Measurements from ENCODE around the gene CACNA1B. TPM values are rescaled to one million over a fixed set of nuclear protein-coding genes. Genes with fewer than 3 reads are reported as not detected.
"Not testable (repeated sequence)": the region's sequence is repeated elsewhere in the genome, so short reads cannot be mapped to it uniquely, and the experiment has no call there.

CACNA1B gene
- polyA plus RNA-seq, 4 donors, result under 0.01 to 0.91 (median 0.18) TPM; not detected in 1

DNA sequence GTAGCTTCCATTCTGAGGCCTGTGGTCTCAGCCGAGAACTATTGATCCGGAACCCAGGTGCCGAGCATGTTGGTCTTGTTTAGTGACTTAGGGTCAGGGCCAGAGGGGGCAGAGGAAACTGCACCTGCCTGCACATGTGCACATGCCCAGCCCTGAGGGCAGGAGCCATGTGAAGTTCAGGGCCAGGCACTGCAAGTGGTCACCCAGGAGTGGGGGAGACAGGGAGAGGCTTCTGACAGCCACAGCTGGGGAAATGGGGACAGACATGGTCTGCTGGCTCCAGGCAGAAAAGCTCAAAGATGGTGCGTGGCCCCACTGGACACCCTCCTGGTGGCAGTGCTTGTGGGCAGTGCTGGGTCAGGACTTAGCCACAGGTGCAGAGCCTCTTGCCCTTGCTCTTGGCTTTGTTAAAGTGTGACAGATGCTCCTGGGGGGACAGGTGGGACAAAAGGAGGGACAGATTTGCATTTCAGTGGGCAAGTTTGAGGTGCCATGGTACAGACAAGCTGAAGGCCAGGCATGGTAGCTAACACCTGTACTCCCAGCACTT is 134.4 kb downstream of the CACNA1B start:
- no peak overlapping the region for H3K27ac ChIP-seq (ENCODE audit: low read depth in 1 of 3, low read length in 2 of 3)
- H3K27me3 ChIP-seq (ENCODE audit: control insufficient read depth in 3 of 3, insufficient read depth in 3 of 3, low read length in 3 of 3), result peaks cover 0 to 4% (median 0%) of the 10 kb centered on the region in 3 donors
- 69 to 84% (median 73%) methylated on average over 4 of the region's 4 CpGs for WGBS, 3 donors
- no peak overlapping the region for H3K4me3 ChIP-seq (ENCODE audit: low read depth in 1 of 3, low read length in 3 of 3)
- no peaks in the 10 kb centered on the region for H3K9me3 ChIP-seq (ENCODE audit: control insufficient read depth in 2 of 2, insufficient read depth in 1 of 2, low read depth in 1 of 2, low read length in 1 of 2)
- DNase-seq (no peak), FAIRE-seq (no peak)
- no peaks in the 10 kb centered on the region for H3K36me3 ChIP-seq (ENCODE audit: control insufficient read depth in 3 of 3, insufficient read depth in 2 of 3, low read depth in 1 of 3, low read length in 3 of 3)
- H3K4me1 ChIP-seq (ENCODE audit: control insufficient read depth in 3 of 3, insufficient read depth in 2 of 3, low read depth in 1 of 3, low read length in 2 of 3), result no peaks in the 10 kb centered on the region

DNA sequence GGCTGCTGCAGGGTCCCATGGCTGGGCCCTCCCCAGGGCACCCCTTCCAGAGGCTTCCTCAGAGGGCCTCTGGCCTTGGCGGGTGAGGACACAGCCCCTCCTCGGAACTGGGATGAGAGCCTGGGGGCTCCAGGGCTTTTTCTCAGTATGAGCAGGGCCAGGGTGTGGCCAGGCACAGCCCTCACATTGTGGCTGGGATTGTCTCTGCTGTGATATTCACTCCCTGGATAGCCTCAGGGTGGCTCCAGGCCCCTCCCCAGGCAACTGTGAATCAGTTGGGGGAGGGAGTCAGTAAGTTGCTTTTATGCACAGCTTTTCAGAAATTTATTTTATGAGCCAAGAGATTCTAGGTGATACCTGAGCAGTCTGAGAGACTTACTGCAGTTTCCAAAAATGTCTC is 135.7 kb downstream of the CACNA1B start:
- Histone ChIP-seq H3K36me3 (ENCODE audit: control insufficient read depth in 3 of 3, insufficient read depth in 2 of 3, low read depth in 1 of 3, low read length in 3 of 3) (no peaks in the 10 kb centered on the region), H3K9me3 (ENCODE audit: control insufficient read depth in 2 of 2, insufficient read depth in 1 of 2, low read depth in 1 of 2, low read length in 1 of 2) (no peaks in the 10 kb centered on the region), H3K27me3 (ENCODE audit: control insufficient read depth in 3 of 3, insufficient read depth in 3 of 3, low read length in 3 of 3) (peaks cover 0 to 4% (median 0%) of the 10 kb centered on the region in 3 donors), H3K4me3 (ENCODE audit: low read depth in 1 of 3, low read length in 3 of 3) (no peak overlapping the region), H3K4me1 (ENCODE audit: control insufficient read depth in 3 of 3, insufficient read depth in 2 of 3, low read depth in 1 of 3, low read length in 2 of 3) (no peaks in the 10 kb centered on the region), H3K27ac (ENCODE audit: low read depth in 1 of 3, low read length in 2 of 3) (no peak overlapping the region)
- DNase-seq (no peak), FAIRE-seq (no peak)
- 71 to 93% (median 71%) methylated on average over 1 to 2 of the region's 2 CpGs for WGBS, 3 donors

DNA sequence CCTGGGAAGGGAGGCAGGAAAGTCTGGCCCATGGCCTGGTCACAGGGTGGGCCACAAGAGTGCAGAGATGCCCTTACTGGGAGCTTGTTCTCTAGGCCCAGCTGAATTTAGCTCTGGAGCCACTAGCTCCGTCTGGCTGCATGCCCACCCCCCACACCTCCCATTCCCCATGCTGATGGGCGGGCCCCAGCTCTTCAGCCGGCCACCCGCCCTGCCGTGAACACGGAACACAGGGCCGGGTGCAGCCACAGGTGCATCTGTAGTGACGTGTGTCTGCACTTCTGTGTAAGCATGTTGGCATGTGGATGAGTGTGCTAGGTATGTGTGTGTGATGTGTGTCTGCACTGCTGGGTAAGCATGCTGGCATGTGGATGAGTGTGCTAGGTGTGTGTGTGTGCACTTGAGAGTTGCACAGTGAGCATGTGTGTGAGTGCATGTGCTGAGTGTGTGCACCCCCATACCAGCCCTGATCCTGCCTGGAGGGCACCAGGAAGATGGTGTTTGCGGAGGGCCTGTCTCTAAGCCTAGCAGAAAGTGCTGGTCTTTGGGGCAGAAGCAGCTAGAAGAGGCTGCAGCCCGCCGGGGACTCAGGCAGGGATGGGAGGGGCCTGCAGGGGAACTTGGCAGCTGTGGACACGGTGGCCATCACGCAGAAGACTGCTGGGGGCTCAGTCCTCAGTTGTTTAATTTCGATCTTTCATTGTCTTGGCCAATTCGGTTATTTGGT is 136.4 kb downstream of the CACNA1B start:
- H3K27ac ChIP-seq (ENCODE audit: low read depth in 1 of 3, low read length in 2 of 3), result no peak overlapping the region
- DNase-seq (no peak), FAIRE-seq (no peak)
- H3K36me3 ChIP-seq (ENCODE audit: control insufficient read depth in 3 of 3, insufficient read depth in 2 of 3, low read depth in 1 of 3, low read length in 3 of 3), result no peaks in the 10 kb centered on the region
- no peaks in the 10 kb centered on the region for H3K4me1 ChIP-seq (ENCODE audit: control insufficient read depth in 3 of 3, insufficient read depth in 2 of 3, low read depth in 1 of 3, low read length in 2 of 3)
- no peak overlapping the region for H3K4me3 ChIP-seq (ENCODE audit: low read depth in 1 of 3, low read length in 3 of 3)
- no peaks in the 10 kb centered on the region for H3K9me3 ChIP-seq (ENCODE audit: control insufficient read depth in 2 of 2, insufficient read depth in 1 of 2, low read depth in 1 of 2, low read length in 1 of 2)
- peaks cover 0 to 4% (median 0%) of the 10 kb centered on the region in 3 donors for H3K27me3 ChIP-seq (ENCODE audit: control insufficient read depth in 3 of 3, insufficient read depth in 3 of 3, low read length in 3 of 3)
- 64 to 77% (median 72%) methylated on average over 15 of the region's 15 CpGs for WGBS, 3 donors

DNA sequence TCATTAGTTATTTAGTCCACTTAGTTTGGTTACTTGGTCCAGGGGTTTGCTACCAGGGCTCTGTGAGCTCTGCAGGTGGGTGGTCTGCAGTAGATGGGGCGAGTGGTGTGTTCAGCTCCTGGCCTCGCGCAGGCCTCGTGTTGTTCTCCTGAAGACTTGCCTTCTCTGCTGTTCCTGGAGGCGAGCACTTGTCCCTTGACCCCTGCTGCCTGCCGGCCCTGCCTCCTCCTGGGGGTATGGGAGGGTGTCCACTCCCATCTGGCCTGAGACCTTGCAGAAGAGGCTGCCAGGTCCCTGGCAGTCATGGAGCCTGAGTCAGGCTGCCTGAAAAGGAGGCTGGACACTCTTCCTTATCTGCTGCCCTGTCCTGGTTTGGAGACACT is 137.0 kb downstream of the CACNA1B start:
- Histone ChIP-seq H3K4me3 (ENCODE audit: low read depth in 1 of 3, low read length in 3 of 3) (no peak overlapping the region), H3K9me3 (ENCODE audit: control insufficient read depth in 2 of 2, insufficient read depth in 1 of 2, low read depth in 1 of 2, low read length in 1 of 2) (no peaks in the 10 kb centered on the region), H3K36me3 (ENCODE audit: control insufficient read depth in 3 of 3, insufficient read depth in 2 of 3, low read depth in 1 of 3, low read length in 3 of 3) (no peaks in the 10 kb centered on the region), H3K27ac (ENCODE audit: low read depth in 1 of 3, low read length in 2 of 3) (no peak overlapping the region), H3K4me1 (ENCODE audit: control insufficient read depth in 3 of 3, insufficient read depth in 2 of 3, low read depth in 1 of 3, low read length in 2 of 3) (no peaks in the 10 kb centered on the region), H3K27me3 (ENCODE audit: control insufficient read depth in 3 of 3, insufficient read depth in 3 of 3, low read length in 3 of 3) (peaks cover 0 to 4% (median 0%) of the 10 kb centered on the region in 3 donors)
- no peak for FAIRE-seq
- no peak for DNase-seq
- WGBS, 3 donors, result 79 to 81% (median 79%) methylated on average over 6 of the region's 6 CpGs

DNA sequence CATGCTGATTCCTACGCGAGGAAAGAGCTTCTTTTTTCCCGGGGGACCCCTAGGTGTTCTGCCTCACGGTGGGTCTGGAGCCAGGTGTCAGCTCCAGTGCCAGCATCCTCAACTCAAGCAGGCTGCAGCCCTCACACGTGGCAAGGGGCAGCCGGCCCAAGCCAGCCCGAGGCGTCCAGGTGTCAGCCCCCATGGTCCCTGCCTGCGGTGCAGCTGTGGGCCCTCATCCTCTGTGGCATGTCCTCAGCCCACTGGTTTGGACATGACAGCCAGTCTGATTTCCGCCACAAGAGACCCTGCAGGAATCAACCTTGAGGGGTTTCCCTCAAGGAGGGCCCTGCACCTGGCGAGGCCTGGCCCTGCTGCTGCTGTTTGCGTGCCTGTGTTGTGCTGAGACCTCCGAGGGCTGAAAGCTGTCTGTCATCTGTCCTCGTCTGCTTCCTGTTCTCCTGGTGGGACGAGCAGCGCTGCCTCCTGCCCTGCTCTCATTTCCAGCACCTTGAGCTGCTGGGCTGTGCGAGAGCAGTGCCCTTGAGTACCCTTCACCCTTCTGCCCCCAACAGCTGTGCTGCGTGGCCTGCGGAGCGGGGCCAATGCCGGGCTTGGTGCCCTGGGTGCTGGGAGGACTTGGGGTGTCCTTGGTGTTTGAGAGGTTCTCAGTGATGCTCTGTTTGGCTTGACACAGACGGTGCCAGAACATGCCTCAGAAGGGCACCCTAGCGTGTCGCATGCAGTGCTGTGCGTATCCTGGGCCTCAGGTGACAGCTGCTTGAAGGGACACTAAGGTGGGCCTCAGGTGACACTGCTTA is 137.6 kb downstream of the CACNA1B start:
- Histone ChIP-seq H3K27me3 (ENCODE audit: control insufficient read depth in 3 of 3, insufficient read depth in 3 of 3, low read length in 3 of 3) (peaks cover 0 to 4% (median 0%) of the 10 kb centered on the region in 3 donors), H3K4me3 (ENCODE audit: low read depth in 1 of 3, low read length in 3 of 3) (no peak overlapping the region), H3K27ac (ENCODE audit: low read depth in 1 of 3, low read length in 2 of 3) (no peak overlapping the region), H3K4me1 (ENCODE audit: control insufficient read depth in 3 of 3, insufficient read depth in 2 of 3, low read depth in 1 of 3, low read length in 2 of 3) (no peaks in the 10 kb centered on the region), H3K36me3 (ENCODE audit: control insufficient read depth in 3 of 3, insufficient read depth in 2 of 3, low read depth in 1 of 3, low read length in 3 of 3) (no peaks in the 10 kb centered on the region), H3K9me3 (ENCODE audit: control insufficient read depth in 2 of 2, insufficient read depth in 1 of 2, low read depth in 1 of 2, low read length in 1 of 2) (no peaks in the 10 kb centered on the region)
- DNase-seq (no peak), FAIRE-seq (no peak)
- 79 to 82% (median 81%) methylated on average over 25 of the region's 25 CpGs for WGBS, 3 donors

DNA sequence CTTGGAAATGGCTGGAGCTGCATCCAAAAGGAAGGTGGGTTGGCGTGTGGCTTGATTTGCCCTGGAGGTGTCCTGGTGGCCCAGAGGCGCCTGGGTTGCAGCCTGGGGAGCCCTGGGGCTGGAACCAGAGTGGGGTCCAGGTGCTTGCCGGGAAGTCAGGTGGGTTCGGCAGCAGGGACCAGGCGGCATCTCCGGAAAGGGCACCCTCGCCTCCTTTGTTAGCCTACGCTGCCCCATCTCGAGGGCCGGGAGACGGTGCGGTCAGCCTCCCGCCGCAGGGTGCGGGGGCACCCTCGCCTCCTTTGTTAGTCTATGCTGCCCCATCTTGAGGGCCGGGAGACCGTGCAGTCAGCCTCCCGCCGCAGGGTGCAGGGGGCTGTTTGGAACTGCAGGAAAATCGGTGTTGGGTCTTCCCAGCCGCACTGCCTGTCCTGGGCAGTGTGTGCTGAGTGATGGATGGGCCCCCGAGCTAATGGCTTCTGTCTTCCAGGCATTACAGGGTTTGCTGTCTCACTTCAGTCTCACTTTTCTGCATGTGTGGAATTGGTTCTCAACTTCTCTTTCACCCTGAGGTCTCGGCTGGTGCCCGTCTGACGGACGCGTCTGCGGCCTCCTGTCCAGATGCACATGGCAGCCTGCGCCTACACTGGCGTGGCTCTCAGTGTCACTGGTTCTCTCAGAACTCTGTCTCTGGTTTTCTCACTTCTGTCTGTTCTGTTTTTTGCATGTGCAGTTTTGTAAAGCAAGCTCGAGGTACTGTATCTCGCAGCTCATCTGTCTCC is 139.0 kb downstream of the CACNA1B start:
- WGBS, 3 donors, result 87 to 89% (median 87%) methylated on average over 33 of the region's 33 CpGs
- peaks cover 0 to 5% (median 0%) of the 10 kb centered on the region in 3 donors for H3K27me3 ChIP-seq (ENCODE audit: control insufficient read depth in 3 of 3, insufficient read depth in 3 of 3, low read length in 3 of 3)
- H3K27ac ChIP-seq (ENCODE audit: low read depth in 1 of 3, low read length in 2 of 3), result no peak overlapping the region
- FAIRE-seq, result no peak
- DNase-seq, result no peak
- H3K9me3 ChIP-seq (ENCODE audit: control insufficient read depth in 2 of 2, insufficient read depth in 1 of 2, low read depth in 1 of 2, low read length in 1 of 2), result no peaks in the 10 kb centered on the region
- no peaks in the 10 kb centered on the region for H3K36me3 ChIP-seq (ENCODE audit: control insufficient read depth in 3 of 3, insufficient read depth in 2 of 3, low read depth in 1 of 3, low read length in 3 of 3)
- H3K4me3 ChIP-seq (ENCODE audit: low read depth in 1 of 3, low read length in 3 of 3), result no peak overlapping the region
- H3K4me1 ChIP-seq (ENCODE audit: control insufficient read depth in 3 of 3, insufficient read depth in 2 of 3, low read depth in 1 of 3, low read length in 2 of 3), result no peaks in the 10 kb centered on the region

DNA sequence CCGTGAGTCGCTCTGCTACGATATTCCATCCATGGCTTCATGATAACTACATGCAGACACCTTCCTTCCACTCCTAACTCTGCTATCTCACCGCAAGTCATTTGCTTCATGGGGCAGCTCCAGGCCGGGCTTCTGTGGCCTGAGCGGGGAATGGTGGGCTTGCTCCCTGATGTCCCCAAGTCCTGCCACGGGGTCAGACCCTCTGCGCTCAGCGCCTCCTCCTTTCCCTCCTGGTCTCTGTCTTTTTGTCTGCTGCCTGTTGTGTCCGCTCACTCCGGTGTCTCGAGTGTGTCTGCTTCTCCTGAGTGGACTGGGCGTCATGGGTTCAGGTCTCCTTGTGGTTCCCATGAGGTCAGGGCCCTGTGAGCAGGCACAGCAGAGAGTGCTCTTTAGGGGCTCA is 139.6 kb downstream of the CACNA1B start:
- H3K27ac ChIP-seq (ENCODE audit: low read depth in 1 of 3, low read length in 2 of 3), result no peak overlapping the region
- 90 to 92% (median 90%) methylated on average over 13 of the region's 13 CpGs for WGBS, 3 donors
- H3K36me3 ChIP-seq (ENCODE audit: control insufficient read depth in 3 of 3, insufficient read depth in 2 of 3, low read depth in 1 of 3, low read length in 3 of 3), result no peaks in the 10 kb centered on the region
- H3K4me1 ChIP-seq (ENCODE audit: control insufficient read depth in 3 of 3, insufficient read depth in 2 of 3, low read depth in 1 of 3, low read length in 2 of 3), result no peaks in the 10 kb centered on the region
- no peak for DNase-seq
- H3K27me3 ChIP-seq (ENCODE audit: control insufficient read depth in 3 of 3, insufficient read depth in 3 of 3, low read length in 3 of 3), result peaks cover 0 to 12% (median 6%) of the 10 kb centered on the region in 3 donors
- no peak for FAIRE-seq
- H3K4me3 ChIP-seq (ENCODE audit: low read depth in 1 of 3, low read length in 3 of 3), result no peak overlapping the region
- no peaks in the 10 kb centered on the region for H3K9me3 ChIP-seq (ENCODE audit: control insufficient read depth in 2 of 2, insufficient read depth in 1 of 2, low read depth in 1 of 2, low read length in 1 of 2)

DNA sequence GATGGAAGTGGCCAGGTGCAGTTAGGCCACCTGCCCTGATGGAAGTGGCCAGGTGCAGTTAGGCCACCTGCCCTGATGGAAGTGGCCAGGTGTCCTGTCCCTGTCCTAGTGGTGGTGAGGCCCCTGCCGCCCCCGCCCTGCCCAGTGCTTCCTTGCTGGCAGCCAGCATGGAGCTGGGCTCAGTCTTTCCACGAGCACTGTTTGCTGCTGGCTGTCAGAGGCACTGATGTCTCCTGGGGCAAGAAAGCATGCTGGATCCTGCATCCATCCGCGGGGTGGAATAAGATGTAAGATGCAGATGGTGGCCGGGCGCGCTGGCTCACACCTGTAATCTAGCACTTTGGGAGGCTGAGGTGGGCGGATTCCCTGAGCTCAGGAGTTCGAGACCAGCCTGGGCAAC is 141.9 kb downstream of the CACNA1B start:
- H3K4me1 ChIP-seq (ENCODE audit: control insufficient read depth in 3 of 3, insufficient read depth in 2 of 3, low read depth in 1 of 3, low read length in 2 of 3); DNase-seq; H3K36me3 ChIP-seq (ENCODE audit: control insufficient read depth in 3 of 3, insufficient read depth in 2 of 3, low read depth in 1 of 3, low read length in 3 of 3); H3K9me3 ChIP-seq (ENCODE audit: control insufficient read depth in 2 of 2, insufficient read depth in 1 of 2, low read depth in 1 of 2, low read length in 1 of 2); FAIRE-seq; H3K27ac ChIP-seq (ENCODE audit: low read depth in 1 of 3, low read length in 2 of 3); H3K4me3 ChIP-seq (ENCODE audit: low read depth in 1 of 3, low read length in 3 of 3): not testable (repeated sequence)
- 82 to 88% (median 82%) methylated on average over 10 of the region's 10 CpGs for WGBS, 3 donors
- peaks cover 13 to 25% (median 22%) of the 10 kb centered on the region in 3 donors for H3K27me3 ChIP-seq (ENCODE audit: control insufficient read depth in 3 of 3, insufficient read depth in 3 of 3, low read length in 3 of 3)
